ENCODE results near the gene UPF2. TPM values are rescaled to one million over a fixed set of nuclear protein-coding genes. Genes with fewer than 3 reads are reported as not detected.

UPF2 gene
- total and polyA plus RNA-seq, 2 of the 13 experiments (the other 11 are each of a cell fraction or from before 2014, with no cell fraction given) = 6.2 to 14.5 TPM

DNA sequence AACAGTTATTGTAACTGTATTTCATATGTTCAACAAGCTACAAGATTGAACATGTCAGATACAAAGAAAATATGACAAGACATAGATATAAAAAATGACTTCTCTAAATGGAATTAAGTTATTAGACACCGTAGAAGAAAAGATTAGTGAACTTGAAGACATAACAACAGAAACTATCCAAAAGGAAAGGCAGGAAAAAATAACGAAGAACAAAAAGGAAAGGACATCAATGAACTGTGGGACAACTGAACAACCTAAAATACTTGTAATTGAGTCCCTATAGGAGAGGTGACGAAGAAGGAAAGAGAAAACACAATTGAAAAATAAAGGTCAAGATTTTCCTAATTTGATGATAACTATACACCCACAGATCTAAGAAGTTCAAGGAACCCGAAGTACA lies 32.3 kb downstream of the UPF2 start:
- no peak overlapping the region for H3K4me2 ChIP-seq (ENCODE audit: low read depth, low read length)
- WGBS (ENCODE audit: low lambda C conversion rate) = over 99% methylated on average over 4 of the region's 4 CpGs
- no peak overlapping the region for H2AFZ ChIP-seq (ENCODE audit: low read length)
- H3K9me3 ChIP-seq (ENCODE audit: low read length) = peaks cover 6% of the 10 kb centered on the region
- intact Hi-C loops (cut with micrococcal nuclease; ENCODE audit: unreplicated experiment) = no loop called here
- no peaks in the 10 kb centered on the region for H4K20me1 ChIP-seq (ENCODE audit: insufficient read depth, low read length)
- no TSS peak for BruUV-seq (replicated peaks)
- no peak overlapping the region for H3K27ac ChIP-seq (ENCODE audit: extremely low read length, insufficient read depth, low read length)
- ChIA-PET CTCF (ENCODE audit: low intra/inter-chr PET ratio, low total read pairs) (no interaction called here), POLR2A (no interaction called here)
- ATAC-seq (no peak), FAIRE-seq (no peak), DNase-seq (ENCODE audit: low spot score) (no peak)
- in situ Hi-C loops (cut with HindIII; ENCODE audit: extremely low pct_ligation_motif_present, low pct_unique_long_range_greater_than_20kb) = no loop called here
- no peak overlapping the region for H3K9ac ChIP-seq (ENCODE audit: insufficient read depth, low read depth, low read length)
- H3K4me1 ChIP-seq (ENCODE audit: insufficient read depth, low read length) = no peaks in the 10 kb centered on the region
- peaks cover 8 to 26% of the 10 kb centered on the region in 2 experiments for H3K36me3 ChIP-seq (replicated peaks in 1 of 2; ENCODE audit: control insufficient read depth in 1 of 2, insufficient read depth in 2 of 2, low read length in 2 of 2)
- H3K27me3 ChIP-seq (ENCODE audit: control insufficient read depth in 1 of 2, insufficient read depth in 2 of 2, low read length in 2 of 2) = no peaks in the 10 kb centered on the region
- H3K79me2 ChIP-seq (ENCODE audit: insufficient read depth, low read length) = peaks cover 4% of the 10 kb centered on the region
- H3K4me3 ChIP-seq (replicated peaks in 1 of 3; ENCODE audit: insufficient read depth in 1 of 3, low read depth in 2 of 3, low read length in 3 of 3) = no peak overlapping the region
- TF ChIP-seq ZNF577 (CRISPR knock-in tag; IDR thresholded peaks at IDR 0.05; ENCODE audit: borderline replicate concordance, low read depth) (no peak), SRSF9 (IDR thresholded peaks at IDR 0.05; ENCODE audit: borderline replicate concordance, insufficient read depth, low read depth, low read length, poor library complexity, severe bottlenecking) (no peak), RARA (CRISPR knock-in tag; IDR thresholded peaks at IDR 0.05) (no peak), SUZ12 (IDR thresholded peaks at IDR 0.05; ENCODE audit: low read depth, low read length) (no peak), SMARCC2 (IDR thresholded peaks at IDR 0.05) (no peak), FOXA1 (IDR thresholded peaks at IDR 0.05) (no peak), FOXA1 (CRISPR knock-in tag; IDR thresholded peaks at IDR 0.05) (no peak), ZBTB20 (CRISPR knock-in tag; IDR thresholded peaks at IDR 0.05; ENCODE audit: borderline replicate concordance, low read depth) (no peak), KLF12 (CRISPR knock-in tag; IDR thresholded peaks at IDR 0.05; ENCODE audit: borderline replicate concordance) (no peak), ZSCAN25 (CRISPR knock-in tag; IDR thresholded peaks at IDR 0.05) (no peak), BRCA1 (CRISPR knock-in tag; IDR thresholded peaks at IDR 0.05) (no peak), RBM22 (optimal IDR thresholded peaks at IDR 0.05; ENCODE audit: low read length) (no peak), ZNF3 (CRISPR knock-in tag; IDR thresholded peaks at IDR 0.05) (no peak), REPIN1 (CRISPR knock-in tag; IDR thresholded peaks at IDR 0.05; ENCODE audit: borderline replicate concordance, low read depth) (no peak)
- TF ChIP-seq, protein P1, sequence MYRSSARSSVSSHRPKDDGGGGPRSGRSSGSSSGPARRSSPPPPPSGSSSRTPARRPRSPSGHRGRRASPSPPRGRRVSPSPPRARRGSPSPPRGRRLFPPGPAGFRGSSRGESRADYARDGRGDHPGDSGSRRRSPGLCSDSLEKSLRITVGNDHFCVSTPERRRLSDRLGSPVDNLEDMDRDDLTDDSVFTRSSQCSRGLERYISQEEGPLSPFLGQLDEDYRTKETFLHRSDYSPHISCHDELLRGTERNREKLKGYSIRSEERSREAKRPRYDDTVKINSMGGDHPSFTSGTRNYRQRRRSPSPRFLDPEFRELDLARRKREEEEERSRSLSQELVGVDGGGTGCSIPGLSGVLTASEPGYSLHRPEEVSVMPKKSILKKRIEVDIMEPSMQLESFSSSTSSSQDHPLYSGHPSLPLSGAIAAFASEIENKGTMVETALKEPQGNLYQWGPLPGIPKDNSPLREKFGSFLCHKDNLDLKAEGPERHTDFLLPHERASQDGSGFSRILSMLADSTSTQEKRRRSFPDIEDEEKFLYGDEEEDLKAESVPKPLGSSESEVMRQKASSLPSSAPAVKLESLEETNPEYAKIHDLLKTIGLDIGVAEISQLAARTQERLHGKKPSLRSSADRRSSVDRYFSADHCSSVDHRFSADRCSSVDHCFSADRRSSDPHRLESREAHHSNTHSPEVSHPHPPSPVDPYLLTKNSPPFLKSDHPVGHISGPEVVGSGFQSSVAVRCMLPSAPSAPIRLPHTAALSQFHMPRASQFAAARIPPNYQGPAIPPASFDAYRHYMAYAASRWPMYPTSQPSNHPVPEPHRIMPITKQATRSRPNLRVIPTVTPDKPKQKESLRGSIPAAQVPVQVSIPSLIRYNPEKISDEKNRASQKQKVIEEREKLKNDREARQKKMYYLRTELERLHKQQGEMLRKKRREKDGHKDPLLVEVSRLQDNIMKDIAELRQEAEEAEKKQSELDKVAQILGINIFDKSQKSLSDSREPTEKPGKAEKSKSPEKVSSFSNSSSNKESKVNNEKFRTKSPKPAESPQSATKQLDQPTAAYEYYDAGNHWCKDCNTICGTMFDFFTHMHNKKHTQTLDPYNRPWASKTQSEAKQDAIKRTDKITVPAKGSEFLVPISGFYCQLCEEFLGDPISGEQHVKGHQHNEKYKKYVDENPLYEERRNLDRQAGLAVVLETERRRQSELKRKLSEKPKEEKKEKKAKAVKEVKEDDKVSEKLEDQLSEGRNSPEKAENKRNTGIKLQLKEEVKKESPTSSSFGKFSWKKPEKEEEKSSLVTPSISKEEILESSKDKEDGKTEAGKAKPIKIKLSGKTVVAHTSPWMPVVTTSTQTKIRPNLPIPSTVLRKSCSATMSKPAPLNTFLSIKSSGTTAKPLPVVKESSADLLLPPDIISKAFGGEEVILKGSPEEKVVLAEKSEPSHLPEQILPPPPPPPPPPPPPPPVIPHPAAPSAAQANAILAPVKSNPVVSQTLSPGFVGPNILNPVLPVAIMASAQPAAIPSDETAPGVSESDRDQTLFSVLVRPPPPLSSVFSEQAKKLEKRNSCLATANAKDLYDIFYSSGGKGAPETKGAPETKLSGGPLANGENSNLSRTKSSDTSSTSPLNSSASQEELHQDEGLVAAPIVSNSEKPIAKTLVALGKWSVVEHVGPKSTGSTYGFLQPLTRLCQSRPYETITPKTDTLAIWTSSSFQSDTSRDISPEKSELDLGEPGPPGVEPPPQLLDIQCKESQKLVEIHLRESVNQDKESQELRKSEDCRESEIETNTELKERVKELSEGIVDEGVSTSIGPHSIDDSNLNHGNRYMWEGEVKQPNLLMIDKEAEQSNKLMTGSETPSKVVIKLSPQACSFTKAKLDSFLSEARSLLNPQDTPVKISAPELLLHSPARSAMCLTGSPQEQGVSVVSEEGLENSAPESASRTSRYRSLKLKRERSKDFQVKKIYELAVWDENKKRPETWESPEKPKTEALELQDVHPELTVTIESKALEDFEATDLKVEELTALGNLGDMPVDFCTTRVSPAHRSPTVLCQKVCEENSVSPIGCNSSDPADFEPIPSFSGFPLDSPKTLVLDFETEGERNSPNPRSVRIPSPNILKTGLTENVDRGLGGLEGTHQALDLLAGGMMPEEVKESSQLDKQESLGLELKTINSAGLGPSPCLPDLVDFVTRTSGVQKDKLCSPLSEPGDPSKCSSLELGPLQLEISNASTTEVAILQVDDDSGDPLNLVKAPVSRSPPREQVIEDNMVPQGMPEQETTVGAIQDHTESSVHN (CRISPR knock-in tag; IDR thresholded peaks at IDR 0.05) = no peak
- TF ChIP-seq, protein P2, sequence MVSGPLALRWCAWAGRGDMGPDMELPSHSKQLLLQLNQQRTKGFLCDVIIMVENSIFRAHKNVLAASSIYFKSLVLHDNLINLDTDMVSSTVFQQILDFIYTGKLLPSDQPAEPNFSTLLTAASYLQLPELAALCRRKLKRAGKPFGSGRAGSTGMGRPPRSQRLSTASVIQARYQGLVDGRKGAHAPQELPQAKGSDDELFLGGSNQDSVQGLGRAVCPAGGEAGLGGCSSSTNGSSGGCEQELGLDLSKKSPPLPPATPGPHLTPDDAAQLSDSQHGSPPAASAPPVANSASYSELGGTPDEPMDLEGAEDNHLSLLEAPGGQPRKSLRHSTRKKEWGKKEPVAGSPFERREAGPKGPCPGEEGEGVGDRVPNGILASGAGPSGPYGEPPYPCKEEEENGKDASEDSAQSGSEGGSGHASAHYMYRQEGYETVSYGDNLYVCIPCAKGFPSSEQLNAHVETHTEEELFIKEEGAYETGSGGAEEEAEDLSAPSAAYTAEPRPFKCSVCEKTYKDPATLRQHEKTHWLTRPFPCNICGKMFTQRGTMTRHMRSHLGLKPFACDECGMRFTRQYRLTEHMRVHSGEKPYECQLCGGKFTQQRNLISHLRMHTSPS (CRISPR knock-in tag; IDR thresholded peaks at IDR 0.05; ENCODE audit: low read depth) = no peak
